ENCODE data around the gene PCDHGB1. TPM values are rescaled to one million over a fixed set of nuclear protein-coding genes. Genes with fewer than 3 reads are reported as not detected.
A peak's percentile ranks its signal among the peaks of the same experiment; 100 is the strongest.

Gene PCDHGB1
- total and polyA plus RNA-seq, 8 donors = under 0.01 to 1.2 (median 0.43) TPM; not detected in 3

GRCh38 chr5:141360685-141361084 lies 10.8 kb downstream of the PCDHGB1 start:
- intact Hi-C loops (cut with DNase I; ENCODE audit: low total_unique reads) = no loop called here
- peaks cover 5 to 77% (median 34%) of the 10 kb centered on the region in 3 donors for H3K27me3 ChIP-seq
- H3K36me3 ChIP-seq = peaks cover 0 to 11% (median 0%) of the 10 kb centered on the region in 4 donors
- no peak for TF ChIP-seq CTCF (IDR thresholded peaks at IDR 0.05)
- no peak for TF ChIP-seq POLR2AphosphoS5 (IDR thresholded peaks at IDR 0.05)
- TF ChIP-seq POLR2A (IDR thresholded peaks at IDR 0.05) = no peak
- no peak for TF ChIP-seq EP300 (IDR thresholded peaks at IDR 0.05)
- no peaks in the 10 kb centered on the region for H3K4me1 ChIP-seq
- no peak for DNase-seq
- 33 to 56% (median 39%) methylated on average over 15 of the region's 15 CpGs for WGBS, 5 donors
- H3K27ac ChIP-seq = no peak overlapping the region
- H3K4me3 ChIP-seq = peak overlapping the region in 1 of 4 donors; percentile 11
- peaks cover 62 to 97% (median 97%) of the 10 kb centered on the region in 4 donors for H3K9me3 ChIP-seq

GRCh38 chr5:141362719-141363118 lies 12.8 kb downstream of the PCDHGB1 start:
- intact Hi-C loops (cut with DNase I; ENCODE audit: low total_unique reads) = no loop called here
- peaks cover 60 to 97% (median 97%) of the 10 kb centered on the region in 4 donors for H3K9me3 ChIP-seq

GRCh38 chr5:141363952-141364660 lies 14.2 kb downstream of the PCDHGB1 start, which contains the start of gene PCDHGA5:
TSS of gene PCDHGA5 (plus strand) at chr5:141364162. CDS start at chr5:141364331, 169 bp downstream.
- peaks cover 5 to 79% (median 40%) of the 10 kb centered on the region in 3 donors for H3K27me3 ChIP-seq
- no peak for TF ChIP-seq CTCF (IDR thresholded peaks at IDR 0.05)
- no peak for TF ChIP-seq POLR2AphosphoS5 (IDR thresholded peaks at IDR 0.05)
- no peak for TF ChIP-seq POLR2A (IDR thresholded peaks at IDR 0.05)
- TF ChIP-seq EP300 (IDR thresholded peaks at IDR 0.05) = no peak
- H3K4me1 ChIP-seq = no peaks in the 10 kb centered on the region
- H3K4me3 ChIP-seq = no peak within 1 kb of the TSS
- H3K9me3 ChIP-seq = peaks cover 61 to 100% (median 88%) of the 10 kb centered on the region in 4 donors
- H3K36me3 ChIP-seq = peaks cover 0 to 5% (median 0%) of the 10 kb centered on the region in 4 donors
- peak in 1 of 2 donors; percentile 22 for DNase-seq
- 16 to 28% (median 19%) methylated on average over 32 to 34 of the region's 34 CpGs for whole genome bisulfite sequencing, 5 donors
- intact Hi-C loops (cut with DNase I; ENCODE audit: low total_unique reads) = no loop called here
- H3K27ac ChIP-seq = no peak within 1 kb of the TSS

More at GRCh38 chr5:141362719-141363118, 12.8 kb downstream of the PCDHGB1 start:
- no peaks in the 10 kb centered on the region for H3K4me1 ChIP-seq
- TF ChIP-seq POLR2AphosphoS5 (IDR thresholded peaks at IDR 0.05) = no peak
- TF ChIP-seq POLR2A (IDR thresholded peaks at IDR 0.05) = no peak
- no peak for TF ChIP-seq EP300 (IDR thresholded peaks at IDR 0.05)
- TF ChIP-seq CTCF (IDR thresholded peaks at IDR 0.05) = no peak
- H3K27ac ChIP-seq = no peak overlapping the region
- H3K4me3 ChIP-seq = no peak overlapping the region
- peaks cover 0 to 5% (median 0%) of the 10 kb centered on the region in 4 donors for H3K36me3 ChIP-seq
- H3K27me3 ChIP-seq = peaks cover 5 to 83% (median 40%) of the 10 kb centered on the region in 3 donors
- DNase-seq = no peak

GRCh38 chr5:141366016-141366896 lies 16.4 kb downstream of the PCDHGB1 start:
- Histone ChIP-seq H3K9me3 (peaks cover 57 to 100% (median 86%) of the 10 kb centered on the region in 4 donors), H3K4me1 (no peaks in the 10 kb centered on the region), H3K27ac (no peak overlapping the region), H3K36me3 (peaks cover 0 to 4% (median 0%) of the 10 kb centered on the region in 4 donors), H3K27me3 (peaks cover 3 to 79% (median 45%) of the 10 kb centered on the region in 3 donors), H3K4me3 (no peak overlapping the region)
- DNase-seq = no peak
- TF ChIP-seq POLR2A (IDR thresholded peaks at IDR 0.05) (no peak), EP300 (IDR thresholded peaks at IDR 0.05) (no peak)
- intact Hi-C loops (cut with DNase I; ENCODE audit: low total_unique reads) = no loop called here
- WGBS, 5 donors = 31 to 45% (median 32%) methylated on average over 30 to 46 of the region's 46 CpGs
